Psoas muscle (tissue), 8 donors: ENCODE measurements around the gene NGFR. TPM values are rescaled to one million over a fixed set of nuclear protein-coding genes. Genes with fewer than 3 reads are reported as not detected.
A peak's percentile ranks its signal among the peaks of the same experiment; 100 is the strongest.

Experiments used
- ATAC-seq, 4 donors: fragments of 200-7000 bp; cut with Tn5 transposase; one replicate each; pipeline ENCODE4 v1.9.1; 2020; ENCODE audit warnings: moderate library complexity in 3 of 4, mild to moderate bottlenecking in 2 of 4
- DNase-seq, 2 donors: peaks; one replicate each; pipeline ENCODE4 v3.0.0-alpha.2; 2020
- H3K27ac ChIP-seq: fragments of 200-600 bp; one replicate; pipeline ENCODE4 v1.8.0; 2022
- H3K27me3 ChIP-seq, 3 donors: fragments of 200-600 bp in 1 of 3; one replicate each; pipeline versions ENCODE4 v1.6.1 to v1.8.0; 2013 to 2022; ENCODE audit warnings: low read length in 2 of 3, mild to moderate bottlenecking in 2 of 3, moderate library complexity in 1 of 3; ENCODE audit not compliant: insufficient read depth in 3 of 3
- H3K36me3 ChIP-seq, 2 donors: fragments of 200-600 bp in 1 of 2; one replicate each; pipeline versions ENCODE4 v1.6.1 to v1.8.0; 2013 to 2022; ENCODE audit warnings: low read depth in 1 of 2, mild to moderate bottlenecking in 1 of 2, moderate library complexity in 1 of 2; ENCODE audit not compliant: insufficient read depth in 1 of 2
- H3K4me1 ChIP-seq: fragments of 200-600 bp; one replicate; pipeline ENCODE4 v1.8.0; 2022
- H3K4me3 ChIP-seq: fragments of 200-600 bp; one replicate; pipeline ENCODE4 v1.8.0; 2022; ENCODE audit warnings: mild to moderate bottlenecking
- H3K9me3 ChIP-seq: fragments of 200-600 bp; one replicate; pipeline ENCODE4 v1.8.0; 2022
- CTCF ChIP-seq: fragments of 200-600 bp; IDR thresholded peaks from one replicate; pipeline ENCODE4 v1.8.0; 2022; ENCODE audit warnings: antibody characterized with exemption
- WGBS, 3 donors: extraction: QIAGEN DNeasy Blood & Tissue Kit; methylation state at CpG; one replicate each; pipeline versions ENCODE4 v1.1.6 to v1.1.7; 2013; 5-methylcytosine and 5-hydroxymethylcytosine counted together
- intact Hi-C, 2 donors: fragments of 100-400 bp; cut with DNase I; formaldehyde crosslinking; loops; one replicate each; pipeline versions ENCODE4 v1.11.0 to v1.14.2; 2022
- polyA plus RNA-seq, 3 donors: library from polyadenylated mRNA; stranded (reverse); fragments of 200-250 nt; gene quantifications; one replicate each; pipeline ENCODE4 v1.2.3, GENCODE V29; 2013
- total RNA-seq, 4 donors: library from RNA; stranded (reverse); fragmentation: NEBNext Ultra II Directional in 2 of 4; extraction: Animal tissue kit (Norgen Biotek cat#: 25700) in 2 of 4; gene quantifications; one replicate each; pipeline versions ENCODE4 v1.2.1 to v1.2.4, GENCODE V29; 2021 to 2023
- donor health status: healthy with polysubstance abuse.
- donor health status: DM: no; HTN: no; CAD: no; lungs with moderate emphysema.
- donor health status: Bipolar disorder and iron deficiency.
- donor health status: healthy.
- donor health status: DM: yes; HTN: yes; CAD: no.
- donor health status: DM: no; HTN: no; CAD: no.
- donor health status: DM: no; HTN: no; CAD: no.
- donor health status: DM: yes; HTN: yes; CAD: no.

The NGFR gene
- total and polyA plus RNA-seq, 7 donors: 0.74 to 13.5 (median 2.2) TPM

- no peak for TF ChIP-seq CTCF
- intact Hi-C loops: no loop called here
- Histone ChIP-seq H3K4me1 (no peaks in the 10 kb centered on the region), H3K27me3 (peaks cover 0 to 25% (median 1%) of the 10 kb centered on the region in 3 donors), H3K4me3 (no peak overlapping the region), H3K36me3 (no peaks in the 10 kb centered on the region), H3K27ac (no peak overlapping the region), H3K9me3 (no peaks in the 10 kb centered on the region)
- DNase-seq (peak in 1 of 2 donors; percentile 33), ATAC-seq (no peak)
- WGBS, 3 donors: 38 to 51% (median 42%) methylated on average over 13 of the region's 13 CpGs
Measured at GRCh38 chr17:49486012-49486641, 9.0 kb upstream of the NGFR start.

- intact Hi-C loops: no loop called here
- DNase-seq (no peak), ATAC-seq (no peak)
- no peaks in the 10 kb centered on the region for H3K4me1 ChIP-seq
- H3K27ac ChIP-seq: no peak overlapping the region
- no peaks in the 10 kb centered on the region for H3K9me3 ChIP-seq
- H3K36me3 ChIP-seq: no peaks in the 10 kb centered on the region
- no peak for TF ChIP-seq CTCF
- 75 to 81% (median 78%) methylated on average over 8 of the region's 8 CpGs for WGBS, 3 donors
- no peak overlapping the region for H3K4me3 ChIP-seq
- peaks cover 0 to 29% (median 1%) of the 10 kb centered on the region in 3 donors for H3K27me3 ChIP-seq
Measured at GRCh38 chr17:49487183-49487582, 7.9 kb upstream of the NGFR start.

GRCh38 chr17:49488612-49489011, 6.5 kb upstream of the NGFR start:
- H3K9me3 ChIP-seq: no peaks in the 10 kb centered on the region
- 77 to 85% (median 81%) methylated on average over 8 of the region's 8 CpGs for WGBS, 3 donors
- H3K4me3 ChIP-seq: no peak overlapping the region
- ATAC-seq (no peak), DNase-seq (no peak)
- no peak for TF ChIP-seq CTCF
- peaks cover 0 to 26% (median 1%) of the 10 kb centered on the region in 3 donors for H3K27me3 ChIP-seq
- no peak overlapping the region for H3K27ac ChIP-seq
- H3K4me1 ChIP-seq: no peaks in the 10 kb centered on the region
- H3K36me3 ChIP-seq: no peaks in the 10 kb centered on the region
- intact Hi-C loops: no loop called here

GRCh38 chr17:49489348-49489747, 5.7 kb upstream of the NGFR start:
- intact Hi-C loops: no loop called here
- WGBS, 3 donors: 95 to 99% (median 97%) methylated on average over 4 of the region's 4 CpGs
- Histone ChIP-seq H3K27ac (no peak overlapping the region), H3K9me3 (no peaks in the 10 kb centered on the region), H3K4me3 (no peak overlapping the region), H3K36me3 (no peaks in the 10 kb centered on the region), H3K4me1 (no peaks in the 10 kb centered on the region), H3K27me3 (peaks cover 0 to 26% (median 1%) of the 10 kb centered on the region in 3 donors)
- no peak for TF ChIP-seq CTCF
- ATAC-seq (no peak), DNase-seq (no peak)

- peaks cover 0 to 34% (median under 1%) of the 10 kb centered on the region in 3 donors for H3K27me3 ChIP-seq
- no peak for ATAC-seq
Measured at GRCh38 chr17:49490276-49490675, 4.8 kb upstream of the NGFR start.

More at GRCh38 chr17:49490276-49490675, 4.8 kb upstream of the NGFR start:
- Histone ChIP-seq H3K27ac (no peak overlapping the region), H3K36me3 (no peaks in the 10 kb centered on the region), H3K9me3 (no peaks in the 10 kb centered on the region), H3K4me3 (no peak overlapping the region), H3K4me1 (peaks cover 1% of the 10 kb centered on the region)
- WGBS, 3 donors: 70 to 78% (median 77%) methylated on average over 6 of the region's 6 CpGs
- DNase-seq: no peak
- intact Hi-C loops: no loop called here
- no peak for TF ChIP-seq CTCF
